Fibroblast of mammary gland (primary cell): Measurements from ENCODE around the gene CDYL.

ENCODE experiments used
- DNase-seq: peaks from one replicate; pipeline ENCODE4 v3.0.0-alpha.2; 2010; ENCODE audit warnings: low read depth
- H3K4me3 ChIP-seq: 2 replicates; pipeline ENCODE4 v1.5.1; 2011; ENCODE audit warnings: low read depth, mild to moderate bottlenecking, low read length, moderate library complexity; ENCODE audit not compliant: control insufficient read depth
- CTCF ChIP-seq: conservative IDR thresholded peaks from 2 replicates; pipeline ENCODE4 v1.5.1; 2011; ENCODE audit warnings: low read depth, low read length, inconsistent platforms; ENCODE audit not compliant: control insufficient read depth, insufficient read depth

CDYL gene

GRCh38 chr6:4891141-4891540 is 114.9 kb downstream of the CDYL start:
- no peak for DNase-seq
- H3K4me3 ChIP-seq = no peak overlapping the region
- TF ChIP-seq CTCF = no peak

DNA sequence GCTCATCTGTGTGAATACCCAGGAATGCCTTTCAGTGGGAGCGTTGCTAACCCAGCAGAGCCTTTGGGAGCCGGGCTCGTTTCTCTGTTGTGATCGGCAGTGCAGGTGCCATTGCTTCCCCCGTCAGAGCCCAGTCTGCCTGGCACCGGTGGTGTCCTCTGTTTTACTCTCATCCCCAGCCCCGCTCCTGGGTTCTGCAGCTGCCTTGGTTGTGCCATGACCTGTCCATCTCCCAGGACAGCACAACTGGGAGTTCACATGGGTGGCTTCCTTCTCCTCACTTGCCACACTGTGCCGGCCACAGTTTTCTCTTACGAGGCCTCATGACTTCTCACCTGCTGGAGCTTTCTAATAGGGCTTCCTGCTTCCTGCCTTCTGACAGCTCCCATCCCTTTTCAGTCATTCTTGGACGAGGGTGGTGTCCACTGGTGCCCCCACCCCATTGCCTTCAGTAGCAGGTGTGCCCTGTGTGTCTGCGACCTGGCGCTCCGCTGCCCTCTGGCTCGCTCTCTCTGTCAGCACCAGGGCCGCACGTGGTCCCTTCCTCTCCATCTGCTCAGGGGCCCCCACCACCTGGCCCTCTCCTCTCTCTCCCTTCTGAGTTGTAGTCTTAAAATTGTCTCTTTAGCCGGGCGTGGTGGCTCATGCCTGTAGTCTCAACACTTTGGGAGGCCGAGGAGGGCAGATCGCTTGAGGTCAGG is 116.7 kb downstream of the CDYL start:
- no peak for TF ChIP-seq CTCF
- H3K4me3 ChIP-seq = no peak overlapping the region
- DNase-seq = no peak

DNA sequence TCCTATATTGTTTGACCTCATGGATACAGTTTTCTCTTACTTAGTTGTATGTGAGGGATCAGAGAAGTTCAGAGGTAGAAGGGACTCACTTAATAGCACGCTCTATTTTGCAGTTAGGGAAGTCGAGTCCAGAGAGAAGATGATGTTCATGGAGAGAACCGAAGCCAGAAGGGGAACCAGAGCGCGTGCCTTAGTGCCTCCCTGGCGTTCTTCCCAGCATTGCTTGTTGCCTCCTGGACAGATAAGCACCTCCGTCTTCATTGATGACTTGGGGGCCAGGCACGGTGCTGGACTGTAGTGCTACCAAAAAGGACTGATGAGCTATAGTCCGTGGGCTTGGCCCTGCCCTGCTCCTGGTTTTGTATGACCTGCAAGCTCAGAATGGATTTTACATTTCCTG is 117.8 kb downstream of the CDYL start:
- DNase-seq = no peak
- no peak for TF ChIP-seq CTCF
- H3K4me3 ChIP-seq = no peak overlapping the region

GRCh38 chr6:4895971-4896370 is 119.8 kb downstream of the CDYL start:
- TF ChIP-seq CTCF = no peak
- DNase-seq = no peak
- no peak overlapping the region for H3K4me3 ChIP-seq

- no peak overlapping the region for H3K4me3 ChIP-seq
- no peak for DNase-seq
- TF ChIP-seq CTCF = no peak
These were observed 120.2 kb downstream of the CDYL start for GRCh38 chr6:4896401-4896800.

DNA sequence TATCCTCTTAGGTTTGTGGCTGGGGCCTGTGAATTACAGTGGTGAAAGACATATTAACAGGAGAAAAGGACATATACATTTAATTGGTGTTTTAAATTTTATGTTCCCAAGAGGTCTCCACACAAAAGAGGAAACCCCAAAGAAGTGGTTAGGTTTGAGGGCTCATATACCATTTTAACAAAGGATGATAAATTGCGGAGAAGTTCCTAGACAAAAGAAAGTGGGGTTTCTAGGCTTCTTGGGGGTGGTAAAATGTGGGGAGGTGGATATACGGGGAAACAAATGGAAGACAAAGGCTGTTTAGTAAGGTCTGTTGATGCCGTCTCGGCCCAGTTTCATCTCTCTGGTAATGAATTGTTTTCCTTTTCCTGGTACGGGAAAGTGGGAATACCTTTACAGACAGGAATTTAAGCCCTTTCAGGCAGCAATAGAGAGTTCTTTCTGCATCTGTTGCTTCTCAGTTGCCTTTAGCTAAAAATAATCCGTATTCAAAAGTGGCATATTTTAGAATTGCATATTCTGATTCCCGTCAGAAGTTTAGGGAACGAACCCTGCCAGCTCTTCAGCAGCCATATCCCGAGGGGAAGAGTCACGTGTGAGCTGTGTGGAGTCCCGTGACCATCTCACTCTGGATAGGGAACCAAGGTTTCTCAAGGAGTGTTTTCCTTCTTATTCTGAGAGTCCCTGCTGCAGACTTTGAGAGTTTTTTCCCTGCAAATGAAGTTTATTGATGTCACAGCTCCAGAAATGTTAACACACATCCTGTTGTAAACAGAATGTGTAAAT is 123.2 kb downstream of the CDYL start:
- DNase-seq = no peak
- H3K4me3 ChIP-seq = no peak overlapping the region
- TF ChIP-seq CTCF = no peak
